HG03280 (cell line): Measurements from ENCODE around the gene KCNT1.
"Not testable (repeated sequence)": the region's sequence is repeated elsewhere in the genome, so short reads cannot be mapped to it uniquely, and the experiment has no call there.

Source experiments
- ATAC-seq: cut with Tn5 transposase; IDR thresholded peaks from one replicate; pipeline ENCODE4 v1.9.1; 2021; ENCODE audit warnings: mild to moderate bottlenecking, moderate library complexity; ENCODE audit not compliant: unreplicated experiment

The KCNT1 gene

GRCh38 chr9:135701959-135702721 lies at the start of gene KCNT1:
Gene KCNT1 (plus strand): TSS chr9:135702185. CDS start chr9:135702259, 74 bp downstream.
- ATAC-seq: no peak

- no peak for ATAC-seq
These were observed 46.7 kb upstream of the KCNT1 start for GRCh38 chr9:135655317-135655716.

- ATAC-seq: no peak
These were observed 44.6 kb upstream of the KCNT1 start for GRCh38 chr9:135657416-135657815.

DNA sequence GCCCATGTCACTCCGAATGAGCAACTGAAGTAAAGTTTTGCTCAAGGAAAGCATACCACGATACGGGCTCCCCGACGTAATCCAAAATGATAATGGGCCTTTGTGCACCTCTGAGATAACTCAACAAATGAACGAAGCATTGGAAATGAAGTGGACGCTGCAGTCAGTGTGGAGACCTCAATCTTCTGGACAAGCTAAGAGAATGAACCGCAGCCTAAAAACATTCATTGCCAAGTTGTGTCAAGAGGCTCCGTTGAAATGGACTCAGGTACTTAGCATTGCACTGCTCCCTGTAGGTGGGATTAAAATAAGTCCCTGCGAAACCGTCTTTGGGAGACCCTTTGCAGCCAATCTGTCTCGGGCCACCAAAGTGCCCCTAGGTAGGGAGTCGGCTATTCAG lies 42.7 kb upstream of the KCNT1 start:
- ATAC-seq: no peak

GRCh38 chr9:135660407-135660806 lies 41.6 kb upstream of the KCNT1 start:
- no peak for ATAC-seq

DNA sequence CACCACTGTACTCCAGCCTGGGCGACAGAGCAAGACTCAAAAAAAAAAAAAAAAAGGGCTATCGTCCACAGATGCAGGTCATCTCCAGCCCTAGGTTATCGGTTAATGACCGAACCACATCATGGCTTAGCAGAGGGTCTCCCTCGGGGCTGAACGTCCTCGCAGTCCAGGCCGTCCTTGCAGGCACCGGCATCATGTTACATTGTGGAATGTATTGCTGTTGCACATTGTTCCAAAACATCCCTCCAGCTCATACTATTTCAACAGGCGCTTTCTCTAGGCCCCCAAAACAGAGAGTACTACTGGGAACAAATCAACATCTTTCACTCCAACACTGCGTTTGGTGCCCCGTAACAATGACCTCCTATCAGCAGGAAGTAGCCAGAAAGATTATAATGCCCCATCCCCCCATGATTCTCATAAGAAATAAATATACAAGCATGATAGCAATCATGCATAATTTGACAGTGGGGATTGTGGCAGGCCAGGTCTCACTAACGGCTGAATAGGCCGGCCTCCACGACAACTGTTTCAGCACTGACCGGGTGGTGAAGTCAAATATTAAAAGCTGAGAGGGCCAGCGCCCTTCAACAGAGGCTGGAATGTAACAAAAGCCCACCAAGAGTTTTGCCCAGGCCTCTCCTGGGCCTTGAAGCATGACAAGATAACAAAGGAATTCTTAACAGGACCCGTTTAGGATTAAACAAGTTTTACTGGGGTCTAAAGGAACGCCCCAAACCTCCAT lies 40.0 kb upstream of the KCNT1 start:
- ATAC-seq: no peak

GRCh38 chr9:135662758-135663450 lies 39.1 kb upstream of the KCNT1 start, which contains the start of gene LCN9:
Gene LCN9 (plus strand): TSS chr9:135663309. CDS start chr9:135663322, 13 bp downstream.
- no peak for ATAC-seq

GRCh38 chr9:135663451-135663770 lies 38.6 kb upstream of the KCNT1 start:
- ATAC-seq: no peak

- no peak for ATAC-seq
These were observed 38.1 kb upstream of the KCNT1 start for GRCh38 chr9:135663857-135664256.

DNA sequence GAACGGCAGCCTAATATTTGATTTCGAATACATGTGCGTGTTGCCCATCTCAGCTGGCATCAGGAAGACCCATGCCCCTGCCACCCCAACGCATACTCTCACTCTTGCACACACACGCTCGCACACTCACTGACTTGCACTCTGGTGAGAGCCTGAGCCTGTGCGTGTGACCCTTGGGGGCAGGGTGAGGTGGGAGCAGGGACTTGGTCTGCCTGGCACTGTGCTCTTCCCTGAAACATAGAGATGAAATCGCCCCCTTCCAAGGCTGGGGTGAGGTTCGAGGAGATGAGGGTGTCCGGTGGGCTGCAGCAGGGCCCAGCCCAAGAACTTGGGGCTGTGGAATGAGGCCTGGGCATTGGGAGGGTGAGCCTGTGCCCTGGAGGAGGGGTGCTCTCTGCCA lies 37.7 kb upstream of the KCNT1 start:
- no peak for ATAC-seq

DNA sequence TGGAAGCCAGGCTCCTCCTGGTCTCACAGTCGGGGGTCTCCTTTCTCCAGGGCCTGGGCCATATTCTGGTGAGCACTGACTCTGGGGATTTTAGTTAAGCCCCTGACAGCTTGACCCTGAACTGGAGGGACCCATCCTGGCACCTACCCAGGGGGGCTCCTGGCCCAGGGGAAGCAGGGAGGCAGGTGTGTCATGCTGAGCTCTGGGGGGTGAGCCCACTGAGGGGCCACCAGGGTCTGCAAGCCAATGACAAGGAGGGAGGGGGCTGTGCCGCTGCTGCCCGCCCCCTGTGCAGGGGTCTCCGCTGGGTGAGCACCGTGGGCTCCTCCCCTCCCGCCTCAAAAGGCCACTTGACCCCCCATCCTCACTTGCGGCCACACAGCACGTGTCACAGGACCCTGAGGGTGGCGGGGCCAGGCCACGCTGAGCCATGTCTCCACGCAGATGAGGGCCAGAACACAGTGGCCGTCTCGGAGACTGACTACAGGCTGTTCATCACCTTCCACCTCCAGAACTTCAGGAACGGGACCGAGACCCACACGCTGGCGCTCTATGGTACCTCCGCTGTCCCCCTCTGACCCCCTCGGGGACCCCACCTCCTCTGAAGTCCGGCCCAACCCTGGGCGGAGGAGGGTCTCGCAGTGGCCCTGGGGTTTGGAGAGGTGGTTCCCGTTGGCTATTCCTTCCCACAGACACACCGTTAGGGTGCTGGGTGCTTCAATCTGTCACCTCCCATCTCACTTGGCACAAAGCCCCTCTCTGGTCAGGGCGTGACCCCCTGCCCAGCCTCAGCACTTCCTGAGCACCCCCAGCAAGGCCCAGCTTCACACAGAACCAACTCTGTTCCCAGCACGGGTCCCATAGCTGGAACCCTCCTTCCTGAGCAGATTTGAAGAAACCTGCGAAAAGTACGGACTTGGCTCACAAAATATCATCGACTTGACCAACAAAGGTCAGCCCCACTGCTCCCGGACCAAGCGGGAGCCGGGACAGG lies 36.9 kb upstream of the KCNT1 start:
- ATAC-seq: no peak

DNA sequence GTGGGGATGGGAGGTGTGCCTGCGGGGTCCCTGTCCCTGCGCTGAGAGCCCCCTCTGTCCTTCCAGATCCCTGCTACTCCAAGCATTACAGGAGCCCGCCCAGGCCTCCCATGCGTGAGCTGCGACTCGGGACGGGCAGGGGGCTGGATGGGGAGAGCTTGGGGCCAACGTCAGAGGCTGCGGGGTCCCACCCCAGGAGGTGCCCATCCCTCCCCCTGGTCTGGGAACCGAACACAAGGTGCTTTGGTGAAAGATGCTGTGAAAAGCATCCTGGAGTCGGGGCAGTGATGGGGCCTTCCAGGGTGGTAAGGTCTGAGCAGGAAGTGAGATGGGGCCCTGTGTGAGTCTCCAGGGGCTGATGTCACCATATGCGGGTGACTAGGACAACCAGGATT lies 36.2 kb upstream of the KCNT1 start:
- no peak for ATAC-seq

DNA sequence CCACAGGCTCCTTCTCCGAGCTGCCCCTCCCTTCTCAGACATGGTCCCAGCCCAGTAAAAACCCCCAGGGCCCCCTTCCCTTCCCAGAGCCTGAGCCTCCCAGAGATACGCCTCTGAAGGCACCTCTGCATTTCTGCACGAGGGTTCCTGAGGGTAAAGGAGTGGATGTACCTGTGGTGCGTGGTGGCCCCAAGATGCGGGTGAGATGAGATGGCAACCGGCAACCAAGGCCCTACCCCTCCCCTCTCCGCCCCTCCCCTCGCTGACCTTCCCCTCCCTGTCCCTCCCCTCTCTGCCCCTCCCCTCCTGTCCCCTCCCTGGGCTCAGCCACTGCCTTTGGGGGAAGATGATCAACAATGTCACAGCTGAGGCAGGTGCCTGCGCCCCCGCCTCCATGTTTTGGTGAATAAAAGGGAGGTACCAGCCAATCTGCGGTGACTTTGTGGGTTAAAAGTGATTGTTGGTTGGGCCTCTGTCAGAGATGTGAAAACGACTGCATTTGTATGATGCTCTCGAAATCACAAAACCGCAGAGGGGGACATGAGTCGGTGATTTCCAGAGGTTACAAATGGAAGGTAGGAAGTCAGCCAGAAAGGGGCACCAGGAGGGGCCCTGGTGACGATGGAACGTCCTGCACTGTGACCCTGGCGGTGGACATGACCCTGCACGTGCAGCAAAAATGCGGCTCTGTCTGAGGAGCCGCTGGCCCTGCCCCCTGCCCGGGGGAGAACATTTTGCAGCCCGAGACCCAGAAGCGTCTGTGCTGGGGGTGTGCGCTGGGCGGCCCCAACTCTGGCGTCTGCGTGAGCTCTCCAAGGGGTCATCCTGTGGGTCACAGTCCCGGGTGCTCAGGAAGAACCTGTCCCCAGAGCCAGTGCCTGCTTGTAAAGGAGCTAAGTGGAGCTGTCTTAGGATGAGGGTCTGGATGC lies 35.2 kb upstream of the KCNT1 start:
- ATAC-seq: no peak

GRCh38 chr9:135667463-135668001 lies 34.5 kb upstream of the KCNT1 start:
- ATAC-seq: no peak

- not testable (repeated sequence) for ATAC-seq
These were observed 33.0 kb upstream of the KCNT1 start for GRCh38 chr9:135669018-135669417.

DNA sequence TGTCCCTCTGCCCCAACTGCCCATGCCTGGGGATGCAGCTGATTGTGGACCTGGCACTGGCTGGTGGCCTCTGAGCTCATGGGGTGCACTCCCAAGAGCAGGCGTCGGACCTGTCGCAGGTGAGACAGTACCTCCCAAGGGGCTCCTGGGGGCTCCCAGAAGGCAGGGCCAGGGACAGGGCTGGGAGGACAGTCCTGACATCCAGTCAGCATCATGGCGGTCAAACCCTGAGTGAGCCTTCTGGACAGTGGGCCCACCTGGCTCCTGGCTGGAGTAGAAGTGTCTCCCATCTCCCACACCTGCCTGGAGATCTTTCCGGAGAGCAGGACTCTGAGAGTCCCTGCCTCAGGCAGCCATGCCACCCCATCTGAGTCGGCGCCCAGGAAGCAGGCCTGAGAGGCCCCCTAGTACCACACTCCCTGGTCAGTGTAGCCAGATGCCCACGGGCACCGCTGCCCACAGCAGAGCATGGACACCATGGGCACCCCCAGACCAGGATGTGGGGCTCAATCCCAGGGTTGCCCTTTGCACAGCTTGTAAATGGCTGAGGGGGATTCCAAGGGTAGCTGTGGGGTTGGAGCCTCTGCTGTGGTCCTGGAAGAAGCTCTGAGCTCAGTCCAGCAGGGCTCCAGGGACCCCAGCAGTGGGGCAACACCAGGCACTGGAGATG lies 32.2 kb upstream of the KCNT1 start:
- no peak for ATAC-seq

DNA sequence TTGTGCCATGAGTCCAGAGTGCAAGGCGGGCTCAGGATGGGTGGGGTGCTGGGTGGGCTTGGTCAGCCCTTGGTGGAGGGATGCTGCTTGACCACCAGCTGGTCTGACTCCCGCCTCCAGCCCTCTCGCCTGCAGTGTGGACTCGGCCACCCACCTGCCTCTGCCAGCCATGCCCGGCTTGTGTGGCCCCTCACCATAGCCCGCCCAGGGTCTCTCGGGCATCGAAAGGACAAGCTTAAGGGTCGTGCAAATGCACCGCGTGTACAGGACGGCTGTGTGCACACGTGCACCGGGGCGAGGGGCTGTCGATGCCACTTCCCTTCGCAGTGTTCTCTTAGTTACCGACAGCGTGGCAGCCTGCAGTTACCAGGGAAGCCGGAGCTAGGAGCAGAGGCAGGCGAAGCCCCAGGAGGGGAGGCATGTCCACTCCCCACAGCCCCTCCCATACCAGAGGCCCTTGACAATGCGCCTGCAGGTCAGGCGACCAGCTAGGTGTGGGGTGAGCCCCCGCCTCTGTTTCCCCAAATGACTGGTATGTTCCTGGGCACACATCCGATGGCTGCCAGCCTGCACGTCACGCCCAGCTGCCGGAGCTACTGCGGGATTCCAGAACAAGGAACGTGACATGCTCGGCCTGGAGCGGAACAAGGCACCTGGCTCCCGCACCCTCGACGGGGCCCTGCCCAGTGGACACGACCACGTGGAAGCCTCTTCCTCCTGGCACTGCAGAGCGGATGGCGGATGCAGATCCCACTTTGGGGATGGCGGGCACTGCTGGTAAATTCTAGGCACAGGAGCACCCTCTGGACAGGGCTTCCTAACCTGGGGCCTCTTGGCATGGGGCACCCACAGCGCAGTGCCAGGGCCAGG lies 31.0 kb upstream of the KCNT1 start:
- ATAC-seq: no peak

DNA sequence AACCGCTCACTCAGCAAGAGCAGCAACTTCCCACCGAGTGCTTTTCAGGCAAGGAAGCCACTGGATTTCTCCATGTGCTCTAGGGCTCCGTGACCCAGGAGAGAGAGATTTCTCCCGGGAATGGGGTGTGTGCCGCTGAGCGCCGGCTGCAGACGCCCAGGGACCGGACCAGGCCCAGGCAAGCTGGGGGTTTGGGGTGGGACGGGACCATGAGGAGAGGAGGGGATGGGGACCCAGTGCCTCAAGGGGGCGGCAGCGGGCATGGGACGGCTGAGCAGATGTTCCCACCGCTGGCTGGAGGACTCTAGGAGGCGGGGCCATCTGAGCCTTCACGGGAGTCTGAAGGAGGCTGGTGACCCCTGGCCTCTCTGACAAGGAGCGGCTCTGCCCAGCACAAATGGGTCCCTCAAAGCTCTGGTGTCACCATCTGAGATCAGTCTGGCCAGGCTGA lies 30.4 kb upstream of the KCNT1 start:
- no peak for ATAC-seq
